CD4-positive, alpha-beta T cell treated with Interleukin-12 subunit alpha and Interleukin-12 subunit beta, for 1 hour (primary cell): ENCODE results near the gene LCN10.

ENCODE experiments used
- DNase-seq: peaks from one replicate; pipeline ENCODE4 v3.0.0-alpha.2; 2020

Gene LCN10

GRCh38 chr9:136697821-136698526, 44.8 kb downstream of the LCN10 start:
- DNase-seq: no peak

GRCh38 chr9:136697146-136697820, 45.5 kb downstream of the LCN10 start:
- no peak for DNase-seq

- DNase-seq: no peak
Observed at GRCh38 chr9:136696502-136696901, 46.2 kb downstream of the LCN10 start.

GRCh38 chr9:136695955-136696354, 46.8 kb downstream of the LCN10 start:
- DNase-seq: peak; percentile 22

- DNase-seq: no peak
Observed at GRCh38 chr9:136695435-136695895, 47.3 kb downstream of the LCN10 start.

GRCh38 chr9:136694872-136695247, 47.9 kb downstream of the LCN10 start:
- DNase-seq: no peak

GRCh38 chr9:136694163-136694871, 48.4 kb downstream of the LCN10 start:
- DNase-seq: no peak

GRCh38 chr9:136693490-136694162, 49.1 kb downstream of the LCN10 start:
- DNase-seq: no peak

GRCh38 chr9:136693135-136693489, 49.6 kb downstream of the LCN10 start:
- no peak for DNase-seq

GRCh38 chr9:136692185-136693134, 50.3 kb downstream of the LCN10 start:
- no peak for DNase-seq

- DNase-seq: no peak
Observed at GRCh38 chr9:136691316-136692184, 51.2 kb downstream of the LCN10 start.

GRCh38 chr9:136690806-136691261, 51.9 kb downstream of the LCN10 start:
- no peak for DNase-seq

- DNase-seq: no peak
Observed at GRCh38 chr9:136690104-136690805, 52.5 kb downstream of the LCN10 start.

- no peak for DNase-seq
Observed at GRCh38 chr9:136689108-136689460, 53.7 kb downstream of the LCN10 start.

- no peak for DNase-seq
Observed at GRCh38 chr9:136688274-136689107, 54.2 kb downstream of the LCN10 start.
